Spinal cord (tissue), 10 donors: ENCODE measurements around the gene SIGLEC12. TPM values are rescaled to one million over a fixed set of nuclear protein-coding genes. Genes with fewer than 3 reads are reported as not detected.
"Not testable (repeated sequence)": the region's sequence is repeated elsewhere in the genome, so short reads cannot be mapped to it uniquely, and the experiment has no call there.

Experiments used
- DNase-seq, 6 donors: peaks; one replicate each; pipeline versions ENCODE4 v3.0.0 to v3.0.0-alpha.2; 2013 to 2015; ENCODE audit warnings: low spot score in 6 of 6, low read depth in 4 of 6
- H3K27ac ChIP-seq: one replicate; pipeline ENCODE4 v1.5.1; 2013; ENCODE audit warnings: low read depth, low read length, control low read depth
- H3K27me3 ChIP-seq: one replicate; pipeline ENCODE4 v1.6.1; 2013; ENCODE audit warnings: low read length; ENCODE audit not compliant: control insufficient read depth, insufficient read depth
- H3K36me3 ChIP-seq: one replicate; pipeline ENCODE4 v1.6.1; 2013; ENCODE audit warnings: low read length; ENCODE audit not compliant: control insufficient read depth, insufficient read depth
- H3K4me1 ChIP-seq: one replicate; pipeline ENCODE4 v1.6.1; 2013; ENCODE audit warnings: low read length; ENCODE audit not compliant: control insufficient read depth, insufficient read depth
- H3K4me3 ChIP-seq: one replicate; pipeline ENCODE4 v1.5.1; 2013; ENCODE audit warnings: low read depth, low read length, control low read depth
- H3K9me3 ChIP-seq: one replicate; pipeline ENCODE4 v1.6.1; 2013; ENCODE audit warnings: low read length; ENCODE audit not compliant: control insufficient read depth, insufficient read depth
- WGBS: methylation state at CpG from one replicate; pipeline ENCODE4 v1.1.5; 2013; ENCODE audit warnings: missing lambda C conversion rate; ENCODE audit not compliant: insufficient coverage; 5-methylcytosine and 5-hydroxymethylcytosine counted together
- polyA plus RNA-seq, 2 donors: library from polyadenylated mRNA; unstranded; fragments of 120-200 nt; gene quantifications; one replicate each; pipeline ENCODE4 v1.2.1, GENCODE V29; 2013; ENCODE audit not compliant: insufficient read length in 2 of 2
- total RNA-seq, 2 donors: library from RNA; depleted of rRNA in 1 of 2; stranded (reverse); fragments of 120-200 nt in 1 of 2; fragments of >200 nt in 1 of 2; gene quantifications; one replicate each; pipeline versions ENCODE4 v1.2.3 to v1.2.4, GENCODE V29; 2013 to 2014
- donor health status: healthy.

Gene SIGLEC12
- total and polyA plus RNA-seq, 4 donors: 0.06 TPM; not detected in 3

DNA sequence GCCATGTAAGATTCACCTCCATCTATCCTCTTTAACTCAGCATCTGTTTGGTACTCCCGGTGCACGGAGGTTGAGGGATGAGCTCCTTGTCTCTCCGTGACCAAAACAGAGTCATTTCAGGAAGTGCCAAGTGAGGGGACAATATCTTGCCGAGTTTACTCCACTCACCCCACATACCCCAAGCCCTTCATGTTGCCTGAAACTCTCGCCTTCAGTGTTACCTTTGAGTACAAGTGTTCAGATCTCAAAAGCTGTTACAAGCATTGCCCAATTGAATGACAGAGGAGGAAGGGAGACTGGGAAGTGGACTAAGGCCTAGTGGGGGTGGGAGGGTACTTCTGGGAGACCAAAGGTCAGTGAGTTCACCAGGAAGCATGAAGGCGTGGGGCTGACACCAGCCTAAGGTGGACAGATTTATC is 6.0 kb upstream of the SIGLEC12 start:
- 60% methylated on average over 1 of the region's 6 CpGs for WGBS
- no peak for DNase-seq
- Histone ChIP-seq H3K27me3 (peaks cover 11% of the 10 kb centered on the region), H3K27ac (no peak overlapping the region), H3K9me3 (no peaks in the 10 kb centered on the region), H3K4me3 (no peak overlapping the region), H3K4me1 (no peaks in the 10 kb centered on the region), H3K36me3 (no peaks in the 10 kb centered on the region)

- no peak overlapping the region for H3K4me3 ChIP-seq
- no peak for DNase-seq
- no peaks in the 10 kb centered on the region for H3K36me3 ChIP-seq
- peaks cover 11% of the 10 kb centered on the region for H3K27me3 ChIP-seq
- 41% methylated on average over 3 of the region's 3 CpGs for WGBS
- H3K9me3 ChIP-seq: no peaks in the 10 kb centered on the region
- no peak overlapping the region for H3K27ac ChIP-seq
- no peaks in the 10 kb centered on the region for H3K4me1 ChIP-seq
These were observed 5.6 kb upstream of the SIGLEC12 start for GRCh38 chr19:51507192-51507591.

- no peak overlapping the region for H3K27ac ChIP-seq
- no peaks in the 10 kb centered on the region for H3K4me1 ChIP-seq
- H3K4me3 ChIP-seq: no peak overlapping the region
- no peak for DNase-seq
- WGBS: 40% methylated on average over 1 of the region's 3 CpGs
- H3K9me3 ChIP-seq: no peaks in the 10 kb centered on the region
- H3K27me3 ChIP-seq: peaks cover 7% of the 10 kb centered on the region
- H3K36me3 ChIP-seq: no peaks in the 10 kb centered on the region
These were observed 4.3 kb upstream of the SIGLEC12 start for GRCh38 chr19:51505904-51506303.

GRCh38 chr19:51503896-51504295 is 2.3 kb upstream of the SIGLEC12 start:
- no peak overlapping the region for H3K4me3 ChIP-seq
- no peaks in the 10 kb centered on the region for H3K36me3 ChIP-seq
- 85% methylated on average over 1 of the region's 3 CpGs for WGBS
- H3K27me3 ChIP-seq: no peaks in the 10 kb centered on the region
- H3K4me1 ChIP-seq: no peaks in the 10 kb centered on the region
- DNase-seq: no peak
- no peak overlapping the region for H3K27ac ChIP-seq
- H3K9me3 ChIP-seq: no peaks in the 10 kb centered on the region

GRCh38 chr19:51503286-51503817 is 1.8 kb upstream of the SIGLEC12 start:
- H3K4me1 ChIP-seq: no peaks in the 10 kb centered on the region
- no peak for DNase-seq
- 40% methylated on average over 1 of the region's 5 CpGs for WGBS
- no peaks in the 10 kb centered on the region for H3K36me3 ChIP-seq
- H3K27me3 ChIP-seq: no peaks in the 10 kb centered on the region
- no peak overlapping the region for H3K27ac ChIP-seq
- H3K9me3 ChIP-seq: no peaks in the 10 kb centered on the region
- no peak overlapping the region for H3K4me3 ChIP-seq

GRCh38 chr19:51500931-51501330 is 669 bp downstream of the SIGLEC12 start:
- not testable (repeated sequence) for H3K27ac ChIP-seq, DNase-seq, H3K36me3 ChIP-seq, H3K4me3 ChIP-seq, H3K4me1 ChIP-seq, H3K27me3 ChIP-seq, H3K9me3 ChIP-seq
- 69% methylated on average over 3 of the region's 8 CpGs for WGBS

GRCh38 chr19:51497666-51498065 is 3.9 kb downstream of the SIGLEC12 start:
- no CpG with 5 or more reads among the region's 3 CpGs for WGBS
- Histone ChIP-seq H3K27ac (no peak overlapping the region), H3K36me3 (no peaks in the 10 kb centered on the region), H3K27me3 (peaks cover 2% of the 10 kb centered on the region), H3K4me1 (no peaks in the 10 kb centered on the region), H3K4me3 (no peak overlapping the region), H3K9me3 (no peaks in the 10 kb centered on the region)
- no peak for DNase-seq

DNA sequence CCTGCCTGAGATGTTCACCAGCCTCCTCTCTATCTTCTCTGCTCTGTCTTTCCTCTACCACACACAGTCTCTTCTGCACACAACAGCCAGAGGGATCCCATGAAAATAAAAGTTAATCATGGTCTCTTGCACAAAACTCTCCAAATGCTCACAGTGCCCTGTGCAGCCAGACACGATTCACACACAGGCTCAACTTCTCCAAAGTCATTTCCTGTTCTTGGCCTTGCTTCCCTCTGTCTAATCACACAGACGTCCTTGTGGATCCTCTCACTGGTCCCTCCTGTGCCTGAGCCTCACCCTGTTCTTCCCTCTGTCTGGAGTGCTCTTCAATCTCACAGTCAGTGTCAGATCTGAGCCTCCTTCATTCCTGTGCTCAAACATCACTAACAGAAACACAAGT is 7.8 kb downstream of the SIGLEC12 start:
- H3K27me3 ChIP-seq: peaks cover 11% of the 10 kb centered on the region
- no peaks in the 10 kb centered on the region for H3K36me3 ChIP-seq
- 42% methylated on average over 2 of the region's 2 CpGs for WGBS
- H3K27ac ChIP-seq: no peak overlapping the region
- H3K4me1 ChIP-seq: no peaks in the 10 kb centered on the region
- no peaks in the 10 kb centered on the region for H3K9me3 ChIP-seq
- DNase-seq: no peak
- H3K4me3 ChIP-seq: no peak overlapping the region

GRCh38 chr19:51491586-51491985 is 10.0 kb downstream of the SIGLEC12 start:
- Histone ChIP-seq H3K9me3 (no peaks in the 10 kb centered on the region), H3K27me3 (peaks cover 9% of the 10 kb centered on the region), H3K4me1 (no peaks in the 10 kb centered on the region), H3K36me3 (no peaks in the 10 kb centered on the region), H3K4me3 (no peak overlapping the region), H3K27ac (no peak overlapping the region)
- DNase-seq: no peak
- 76% methylated on average over 4 of the region's 7 CpGs for WGBS

- Histone ChIP-seq H3K4me1 (no peaks in the 10 kb centered on the region), H3K27ac (no peak overlapping the region), H3K4me3 (no peak overlapping the region), H3K36me3 (no peaks in the 10 kb centered on the region), H3K27me3 (peaks cover 9% of the 10 kb centered on the region), H3K9me3 (no peaks in the 10 kb centered on the region)
- 25% methylated on average over 14 of the region's 14 CpGs for WGBS
- no peak for DNase-seq
These were observed 10.9 kb downstream of the SIGLEC12 start for GRCh38 chr19:51490676-51491075.
